Measurements from ENCODE around the gene HIVEP3.

- TF ChIP-seq CTCF (IDR thresholded peaks at IDR 0.05): no peak
- TF ChIP-seq POLR2A (IDR thresholded peaks at IDR 0.05): no peak
These were observed 210.4 kb downstream of the HIVEP3 start for GRCh38 chr1:41708332-41708731.
